GM11168 (cell line): ENCODE data around the gene STAMBPL1.
"Not testable (repeated sequence)": the region's sequence is repeated elsewhere in the genome, so short reads cannot be mapped to it uniquely, and the experiment has no call there.

ENCODE experiments used
- in situ Hi-C: fragments of 300-500 bp; cut with MboI; formaldehyde crosslinking; loops from one replicate; pipeline ENCODE4 v1.12.0; 2022; ENCODE audit warnings: low sequenced_read_pairs; ENCODE audit not compliant: unreplicated experiment

STAMBPL1 gene

GRCh38 chr10:88915781-88916180 is 35.7 kb downstream of the STAMBPL1 start:
- in situ Hi-C loops: no loop called here

DNA sequence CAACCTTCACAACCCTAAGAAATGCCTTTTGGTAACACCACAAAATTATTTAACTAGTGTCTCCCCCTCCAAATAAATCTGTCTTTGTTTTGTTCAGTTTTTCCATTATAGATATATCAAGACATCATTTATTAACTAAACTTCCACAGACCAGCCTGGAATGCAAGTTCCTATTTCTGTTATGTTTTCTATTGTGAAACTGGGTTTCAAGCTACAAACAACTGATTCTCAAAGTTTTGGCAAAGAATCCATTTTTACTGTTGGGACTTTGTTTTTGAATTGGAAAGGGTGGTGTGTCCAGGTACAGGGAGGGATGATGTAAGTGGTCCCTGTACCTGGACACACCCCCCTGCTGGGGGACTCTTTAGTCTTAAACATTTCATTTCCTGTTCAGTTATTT is 36.2 kb downstream of the STAMBPL1 start:
- in situ Hi-C loops: no loop called here

DNA sequence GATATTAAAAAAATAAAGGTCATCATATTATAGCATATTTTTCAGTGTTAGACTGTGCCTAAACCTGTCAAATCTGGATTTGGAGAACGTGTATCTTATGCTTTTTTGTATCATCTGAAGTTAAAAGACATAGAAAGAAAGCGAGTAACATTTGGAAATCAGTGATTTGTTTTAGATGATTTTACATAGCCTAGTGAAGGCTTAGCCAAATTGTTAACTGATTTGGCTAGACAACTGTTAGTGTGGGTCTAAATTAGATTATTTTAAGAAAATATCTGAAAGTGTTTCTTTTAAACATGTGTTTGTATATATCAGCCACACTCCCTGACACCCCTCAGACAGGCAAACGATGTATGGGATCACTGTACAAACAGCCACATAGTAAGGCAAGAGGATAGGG is 36.9 kb downstream of the STAMBPL1 start:
- in situ Hi-C loops: no loop called here

DNA sequence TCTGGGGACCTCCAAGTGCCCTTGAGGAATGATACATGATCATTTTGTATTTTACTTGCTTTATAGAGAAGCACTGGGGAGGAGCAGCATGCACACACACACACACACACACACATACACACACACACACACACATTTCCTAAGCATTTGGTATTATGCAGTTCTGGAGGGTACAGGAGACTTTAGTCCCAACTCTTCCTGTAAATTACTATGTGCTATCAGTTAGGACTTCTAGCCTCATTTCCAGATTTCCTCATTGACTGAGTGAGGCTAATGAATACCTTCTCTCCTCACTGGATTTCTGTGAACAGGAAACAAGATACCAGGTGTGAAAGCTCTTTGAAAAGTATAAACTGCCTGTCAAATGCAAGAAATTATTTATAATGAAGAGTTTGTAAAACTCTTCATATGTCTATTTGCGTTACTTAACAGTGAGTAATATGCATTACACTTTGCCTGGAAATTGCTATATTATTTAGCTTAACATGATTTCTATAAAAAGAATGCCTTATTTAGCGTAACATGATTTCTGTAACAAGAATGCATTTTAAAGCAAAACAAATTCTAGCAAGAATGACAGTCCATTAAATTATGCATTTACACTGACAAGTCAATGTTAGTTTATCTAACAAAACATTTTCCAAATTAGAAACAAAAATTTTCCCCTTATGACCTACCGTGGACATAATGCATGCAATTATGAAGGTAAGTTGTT is 38.3 kb downstream of the STAMBPL1 start:
- in situ Hi-C loops: no loop called here

- in situ Hi-C loops: no loop called here
These were observed 39.0 kb downstream of the STAMBPL1 start for GRCh38 chr10:88919041-88919440.

DNA sequence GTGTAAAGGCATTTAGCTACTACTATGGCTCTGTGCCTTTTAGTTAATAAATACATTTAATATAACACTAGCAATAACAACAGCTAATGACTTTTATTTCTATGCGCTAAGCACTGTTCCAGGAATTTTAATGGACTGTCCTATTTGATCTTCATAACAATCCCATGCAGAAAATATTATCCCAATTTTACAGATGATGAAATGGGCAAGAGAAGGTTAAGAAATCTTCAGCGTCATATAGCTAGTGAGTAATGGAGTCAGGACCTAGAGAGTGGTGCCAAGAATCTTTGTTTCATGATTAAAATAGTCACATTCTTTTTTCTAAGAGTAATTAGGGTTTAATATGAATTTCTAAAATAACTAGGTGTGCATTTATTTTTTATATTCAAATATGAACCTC is 40.2 kb downstream of the STAMBPL1 start:
- in situ Hi-C loops: no loop called here

DNA sequence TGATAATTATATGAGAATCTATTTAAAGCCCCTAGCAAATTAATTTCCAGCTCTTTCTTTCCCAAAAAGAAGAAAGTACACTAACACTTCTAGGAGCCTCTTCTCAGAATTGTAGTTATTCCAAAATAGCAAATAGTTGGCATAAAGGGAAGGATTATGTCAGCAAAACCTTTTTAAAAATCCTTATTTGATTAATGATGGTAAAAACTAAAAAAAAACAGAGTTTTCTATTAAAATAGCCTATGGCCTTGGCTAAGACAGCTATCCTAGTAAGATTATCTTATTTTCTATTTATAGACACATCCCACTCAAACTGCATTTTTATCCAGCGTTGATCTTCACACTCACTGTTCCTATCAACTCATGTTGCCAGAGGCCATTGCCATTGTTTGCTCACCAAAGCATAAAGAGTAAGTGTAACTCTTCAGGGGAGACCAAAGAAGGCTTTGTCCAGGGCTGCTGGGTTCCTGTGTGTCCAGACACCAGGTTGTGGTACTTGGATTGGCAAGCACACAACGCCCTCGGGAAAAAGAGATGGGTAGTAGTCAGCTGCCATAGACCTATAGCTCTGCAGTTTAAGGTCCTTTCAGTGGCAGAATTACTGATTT is 41.0 kb downstream of the STAMBPL1 start:
- in situ Hi-C loops: no loop called here

GRCh38 chr10:88922041-88922440 is 42.0 kb downstream of the STAMBPL1 start:
- in situ Hi-C loops: no loop called here

GRCh38 chr10:88923520-88923919 is 43.5 kb downstream of the STAMBPL1 start:
- in situ Hi-C loops: no loop called here

GRCh38 chr10:88926566-88927415 is 46.7 kb downstream of the STAMBPL1 start:
- in situ Hi-C loops: loop anchor here (5.0 kb wide), 1 partner anchor 89 kb away; no protein-coding TSS in a partner anchor

GRCh38 chr10:88927416-88927690 is 47.3 kb downstream of the STAMBPL1 start:
- in situ Hi-C loops: loop anchor here (5.0 kb wide), 1 partner anchor 90 kb away; no protein-coding TSS in a partner anchor

DNA sequence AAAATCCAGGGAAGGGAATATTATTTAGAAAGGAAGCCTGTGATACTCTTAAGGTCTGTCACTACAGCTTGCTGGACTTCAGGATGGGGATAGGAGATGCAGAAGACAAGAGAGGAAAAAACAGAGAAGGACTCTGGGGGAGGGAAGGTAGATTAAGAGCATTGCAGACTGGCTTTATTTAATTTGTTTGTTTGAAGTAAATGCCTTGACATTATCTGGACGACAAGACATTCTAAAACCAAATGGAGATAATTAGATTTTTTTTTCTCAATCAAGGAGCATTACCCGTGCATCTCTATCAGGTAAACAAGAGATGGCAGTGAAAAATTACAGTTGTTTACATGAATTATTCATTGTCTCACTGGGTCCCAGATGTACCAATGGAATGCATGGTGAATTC is 48.2 kb downstream of the STAMBPL1 start:
- in situ Hi-C loops: loop anchor here (5.0 kb wide), 1 partner anchor 91 kb away; no protein-coding TSS in a partner anchor

GRCh38 chr10:88931548-88931947 is 51.5 kb downstream of the STAMBPL1 start:
- in situ Hi-C loops: no loop called here

DNA sequence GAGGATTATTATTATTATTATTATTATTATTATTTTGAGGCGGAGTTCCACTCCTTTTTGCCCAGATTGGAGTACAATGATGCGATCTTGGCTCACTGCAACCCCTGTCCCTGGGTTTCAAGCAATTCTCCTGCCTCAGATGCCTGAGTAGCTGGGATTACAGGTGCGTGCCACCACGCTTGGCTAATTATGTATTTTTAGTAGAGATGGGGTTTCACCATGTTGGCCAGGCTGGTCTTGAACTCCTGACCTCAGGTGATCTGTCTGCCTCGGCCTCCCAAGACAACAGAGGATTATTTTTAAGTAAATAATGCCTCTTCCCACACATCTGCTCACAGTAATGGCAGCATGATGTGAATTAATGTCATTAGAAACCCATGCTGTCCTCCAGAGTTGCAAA is 52.0 kb downstream of the STAMBPL1 start:
- in situ Hi-C loops: not testable (repeated sequence)

DNA sequence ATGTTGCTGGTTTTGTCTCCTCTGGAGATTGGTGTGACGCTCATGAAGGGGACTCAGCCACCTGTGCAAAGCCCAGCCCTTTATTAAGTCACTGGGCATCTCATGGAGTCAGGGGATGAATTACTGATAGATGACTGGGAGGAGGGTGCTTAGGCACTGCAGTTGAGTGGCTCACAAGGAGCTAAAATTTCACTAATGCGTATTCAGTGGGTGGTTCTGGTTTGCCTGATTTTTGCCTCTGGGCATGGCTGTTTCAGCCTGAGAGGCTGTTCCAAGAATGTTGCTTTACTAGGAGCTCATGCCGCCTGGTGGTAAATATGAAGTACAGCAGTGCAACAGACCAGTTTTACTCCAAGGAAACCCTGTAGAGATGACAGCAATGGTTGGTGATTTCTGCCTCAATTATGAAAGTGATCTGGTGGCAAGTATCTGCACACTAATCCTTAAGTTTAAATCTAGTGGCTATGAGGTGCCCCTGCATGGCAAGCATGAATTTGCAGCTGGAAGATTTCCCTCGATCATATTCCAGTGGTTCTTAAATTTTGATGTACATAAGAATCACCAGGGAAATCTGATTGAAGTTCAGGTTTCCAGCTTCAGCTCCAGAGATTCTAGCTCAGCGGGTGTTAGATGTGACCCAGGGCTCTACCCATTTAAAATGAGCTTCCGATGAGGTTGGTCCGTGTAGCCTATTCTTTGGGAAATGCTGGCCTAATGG is 52.7 kb downstream of the STAMBPL1 start:
- in situ Hi-C loops: no loop called here

DNA sequence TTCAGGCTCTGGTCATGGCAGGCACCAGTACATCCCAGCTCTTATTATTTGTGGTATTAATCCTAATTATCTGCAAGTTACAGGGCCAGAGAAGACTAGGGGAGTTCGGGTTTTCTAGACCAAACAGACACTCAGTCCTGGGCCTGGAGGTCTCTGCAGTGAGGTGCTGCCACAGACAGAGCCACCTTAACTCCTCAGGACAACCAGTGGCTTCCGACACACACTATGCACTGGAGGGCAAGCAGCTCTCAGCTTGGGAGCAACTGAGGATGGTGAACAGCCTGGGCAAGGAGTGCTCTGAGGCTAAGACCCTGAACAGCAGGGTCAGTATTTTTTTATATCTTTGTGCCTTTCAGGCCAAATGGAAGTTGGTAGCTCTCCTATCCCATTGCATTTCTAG is 53.5 kb downstream of the STAMBPL1 start:
- in situ Hi-C loops: no loop called here

DNA sequence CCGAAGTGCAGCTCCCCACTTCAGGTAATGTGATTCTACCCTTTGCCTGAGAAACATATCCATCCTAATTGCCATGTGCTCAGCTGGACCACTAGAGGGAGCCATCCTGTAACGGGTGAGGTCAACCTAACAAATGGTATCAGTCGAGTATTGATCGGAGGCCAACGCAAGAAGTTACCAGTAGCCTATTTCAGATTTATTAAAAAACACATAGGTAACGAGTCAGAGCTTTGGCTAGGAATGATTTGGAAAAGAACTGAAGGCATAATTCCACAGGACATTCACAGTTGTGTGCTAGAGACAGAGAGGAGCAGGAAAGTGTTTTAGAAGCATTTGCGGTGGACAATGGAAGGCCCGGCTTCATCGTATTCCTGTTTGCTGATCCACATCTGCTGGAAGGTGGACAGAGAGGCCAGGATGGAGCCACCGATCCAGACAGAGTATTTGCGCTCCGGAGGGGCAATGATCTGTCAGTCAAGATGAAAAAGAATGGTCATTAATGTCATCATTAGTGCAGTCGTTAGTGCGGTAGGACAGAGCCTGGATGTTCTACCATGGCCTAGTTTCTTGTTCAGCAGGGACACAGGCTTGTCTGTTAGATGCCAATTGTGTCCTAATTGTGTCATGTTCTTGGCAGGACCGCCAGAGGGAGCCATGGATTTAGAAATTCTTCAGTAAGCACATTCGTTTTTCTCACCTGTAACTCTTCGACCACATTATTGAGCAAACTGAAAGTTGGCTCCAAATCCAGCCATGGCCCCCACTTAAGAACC is 55.0 kb downstream of the STAMBPL1 start:
- in situ Hi-C loops: loop anchor here (5.0 kb wide), 1 partner anchor 47 kb away; no protein-coding TSS in a partner anchor

DNA sequence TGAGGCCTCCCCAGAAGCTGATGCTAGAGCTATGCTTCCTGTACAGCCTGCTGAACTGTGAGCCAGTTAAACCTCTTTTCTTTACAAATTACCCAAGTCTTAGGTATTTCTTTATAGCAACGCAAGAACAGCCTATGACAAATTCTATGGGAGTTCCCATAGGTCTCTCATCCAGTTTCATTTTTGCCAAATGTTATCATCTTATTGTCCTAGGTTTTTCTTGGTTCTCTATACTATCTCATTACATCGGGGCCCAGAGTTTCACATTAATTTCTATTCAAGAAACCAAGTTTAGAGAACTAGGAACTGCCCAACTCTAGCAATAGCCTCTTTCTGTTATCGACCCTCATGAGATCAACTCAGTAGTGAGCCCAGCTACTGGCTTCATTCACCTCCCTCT is 56.6 kb downstream of the STAMBPL1 start:
- in situ Hi-C loops: loop anchor here (5.0 kb wide), 1 partner anchor 46 kb away; no protein-coding TSS in a partner anchor

- in situ Hi-C loops: loop anchor here (5.0 kb wide), 1 partner anchor 44 kb away; no protein-coding TSS in a partner anchor
These were observed 58.0 kb downstream of the STAMBPL1 start for GRCh38 chr10:88938039-88938438.

DNA sequence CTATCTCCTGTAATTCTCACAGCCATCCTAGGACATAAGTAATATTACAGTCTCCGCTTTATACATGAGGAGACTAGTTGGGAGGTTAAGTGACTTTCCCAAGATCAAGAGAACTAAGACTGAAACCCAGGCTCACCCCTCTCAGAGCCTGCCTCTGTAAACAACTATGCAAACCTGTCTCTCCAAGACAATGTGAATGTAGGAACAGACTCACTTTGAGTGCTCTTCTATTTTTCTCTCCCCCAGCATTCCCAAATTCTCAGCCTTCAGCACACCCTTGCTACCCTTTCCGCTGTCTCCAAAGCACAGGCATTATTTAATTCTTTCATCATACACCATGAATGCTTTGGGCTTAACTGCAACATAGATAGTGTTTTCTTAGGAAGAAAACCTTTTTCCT is 58.9 kb downstream of the STAMBPL1 start:
- in situ Hi-C loops: loop anchor here (5.0 kb wide), 1 partner anchor 43 kb away; no protein-coding TSS in a partner anchor
